GM12801 (cell line): ENCODE data around the gene STPG1.

ENCODE experiments used
- CTCF ChIP-seq: IDR thresholded peaks from one replicate; pipeline ENCODE4 v1.5.1; 2011; ENCODE audit warnings: control low read depth; ENCODE audit not compliant: insufficient read length; ENCODE audit errors: extremely low read depth

STPG1 gene

GRCh38 chr1:24413350-24414163 is at the start of gene STPG1:
STPG1 (minus strand) TSS chr1:24413782; CDS start chr1:24401388, 12,394 bp downstream.
- TF ChIP-seq CTCF: no peak

GRCh38 chr1:24459551-24460266 is 46.1 kb upstream of the STPG1 start:
- TF ChIP-seq CTCF: no peak

GRCh38 chr1:24457866-24458265 is 44.3 kb upstream of the STPG1 start:
- TF ChIP-seq CTCF: no peak

- TF ChIP-seq CTCF: no peak
Measured at GRCh38 chr1:24455272-24455671, 41.7 kb upstream of the STPG1 start.

- TF ChIP-seq CTCF: no peak
Measured at GRCh38 chr1:24454673-24455072, 41.1 kb upstream of the STPG1 start.

- TF ChIP-seq CTCF: no peak
Measured at GRCh38 chr1:24452922-24453485, 39.4 kb upstream of the STPG1 start.

GRCh38 chr1:24451746-24452145 is 38.2 kb upstream of the STPG1 start:
- TF ChIP-seq CTCF: no peak
